LNCAP (cell line): ENCODE measurements around the gene ADAM15.

Experiments
- CTCF ChIP-seq: fragments of 450-650 bp; IDR thresholded peaks from 2 replicates; pipeline ENCODE4 v1.5.1; 2017; ENCODE audit warnings: mild to moderate bottlenecking

The ADAM15 gene

GRCh38 chr1:155051777-155052398 lies 772 bp downstream of the ADAM15 start:
- no peak for TF ChIP-seq CTCF

DNA sequence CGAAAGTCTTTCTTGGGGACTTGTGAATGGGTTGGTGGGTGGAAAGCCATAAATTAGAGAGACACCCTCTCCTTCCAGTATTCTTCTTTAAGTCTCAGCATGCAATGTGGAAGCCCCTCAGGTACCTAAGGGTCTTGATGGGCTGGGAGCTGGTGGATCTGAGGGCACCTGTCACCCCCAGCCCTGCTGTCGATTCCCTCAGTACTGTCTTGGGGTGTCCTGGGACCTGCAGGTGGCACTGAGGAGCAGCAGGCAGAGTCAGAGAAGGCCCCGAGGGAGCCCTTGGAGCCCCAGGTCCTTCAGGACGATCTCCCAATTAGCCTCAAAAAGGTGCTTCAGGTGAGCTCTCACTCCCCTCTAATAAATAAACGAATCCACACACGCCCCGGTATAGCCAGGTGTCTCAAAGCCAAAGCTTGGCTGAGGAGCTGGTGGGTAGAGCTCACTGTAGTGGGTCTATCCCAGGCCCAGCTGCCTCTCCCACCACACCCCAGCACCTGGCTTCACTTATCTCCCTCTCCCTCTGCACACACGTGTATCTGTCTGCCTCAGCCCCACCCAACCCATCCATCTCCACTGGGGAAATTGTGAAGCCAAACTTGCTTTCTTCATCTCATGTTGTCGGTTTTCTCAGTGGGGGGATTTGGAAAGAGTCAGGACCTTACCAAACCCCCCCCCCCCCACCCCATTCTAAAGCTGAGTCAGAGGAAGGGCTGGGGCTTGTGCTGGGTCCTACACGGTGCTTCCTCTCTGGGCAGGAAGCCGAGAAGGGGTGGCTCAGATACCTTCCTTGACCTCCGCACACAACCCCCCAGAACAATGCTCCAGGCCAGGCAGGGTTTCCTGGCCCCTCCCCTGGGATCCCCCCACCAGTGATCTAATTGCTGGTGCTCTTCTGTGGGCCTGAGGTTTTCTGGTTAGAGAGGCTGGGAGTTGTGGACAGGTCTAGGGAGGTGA lies 1.6 kb downstream of the ADAM15 start:
- peak; percentile 69 for TF ChIP-seq CTCF

DNA sequence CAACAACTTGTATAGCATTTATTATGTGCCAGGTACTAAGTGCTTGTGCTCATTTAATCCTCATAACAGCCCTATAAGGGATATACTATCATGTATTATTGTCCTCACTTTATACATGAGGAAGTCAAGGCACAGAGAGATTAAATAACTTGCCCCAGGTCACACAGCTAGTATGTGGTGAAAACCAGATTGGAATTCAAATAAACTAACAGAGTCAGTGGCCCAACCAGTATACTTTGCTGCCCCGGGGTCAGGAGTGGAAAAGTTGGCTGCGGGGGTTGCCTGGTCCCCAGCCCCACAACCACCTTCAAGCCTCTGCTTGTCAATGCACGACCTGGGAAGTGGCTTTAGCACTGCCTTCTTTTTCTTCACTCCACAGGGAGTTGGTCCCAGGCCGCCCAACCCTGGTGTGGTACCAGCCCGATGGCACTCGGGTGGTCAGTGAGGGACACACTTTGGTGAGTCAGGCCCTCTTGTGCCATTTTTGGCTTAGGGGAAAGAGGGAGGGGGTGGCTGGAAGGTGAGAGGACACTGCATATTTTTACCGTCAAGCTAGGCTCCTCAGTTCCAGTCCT lies 2.5 kb downstream of the ADAM15 start:
- no peak for TF ChIP-seq CTCF

- no peak for TF ChIP-seq CTCF
Measured at GRCh38 chr1:155057104-155057503, 6.0 kb downstream of the ADAM15 start.

- no peak for TF ChIP-seq CTCF
Measured at GRCh38 chr1:155057788-155058211, 6.7 kb downstream of the ADAM15 start.

DNA sequence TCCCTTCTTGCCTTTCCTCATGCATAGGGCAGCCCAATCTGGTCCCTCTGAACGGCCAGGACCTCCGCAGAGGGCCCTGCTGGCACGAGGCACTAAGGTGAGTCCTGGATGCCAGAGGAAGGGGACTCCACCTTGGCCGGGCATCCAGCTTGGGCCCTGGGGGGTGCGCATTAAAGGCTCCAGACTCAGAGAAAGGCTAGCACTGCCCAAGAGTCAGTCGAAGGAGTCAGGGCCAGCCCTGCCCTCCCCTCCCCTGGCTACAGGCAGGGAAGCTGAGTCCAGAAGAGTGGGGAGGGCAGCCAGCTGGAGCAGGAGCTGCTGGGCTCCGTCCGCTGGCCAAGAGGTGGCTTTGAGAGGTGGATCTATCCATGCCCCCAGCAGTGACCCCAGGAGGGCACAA lies 9.6 kb downstream of the ADAM15 start:
- no peak for TF ChIP-seq CTCF

DNA sequence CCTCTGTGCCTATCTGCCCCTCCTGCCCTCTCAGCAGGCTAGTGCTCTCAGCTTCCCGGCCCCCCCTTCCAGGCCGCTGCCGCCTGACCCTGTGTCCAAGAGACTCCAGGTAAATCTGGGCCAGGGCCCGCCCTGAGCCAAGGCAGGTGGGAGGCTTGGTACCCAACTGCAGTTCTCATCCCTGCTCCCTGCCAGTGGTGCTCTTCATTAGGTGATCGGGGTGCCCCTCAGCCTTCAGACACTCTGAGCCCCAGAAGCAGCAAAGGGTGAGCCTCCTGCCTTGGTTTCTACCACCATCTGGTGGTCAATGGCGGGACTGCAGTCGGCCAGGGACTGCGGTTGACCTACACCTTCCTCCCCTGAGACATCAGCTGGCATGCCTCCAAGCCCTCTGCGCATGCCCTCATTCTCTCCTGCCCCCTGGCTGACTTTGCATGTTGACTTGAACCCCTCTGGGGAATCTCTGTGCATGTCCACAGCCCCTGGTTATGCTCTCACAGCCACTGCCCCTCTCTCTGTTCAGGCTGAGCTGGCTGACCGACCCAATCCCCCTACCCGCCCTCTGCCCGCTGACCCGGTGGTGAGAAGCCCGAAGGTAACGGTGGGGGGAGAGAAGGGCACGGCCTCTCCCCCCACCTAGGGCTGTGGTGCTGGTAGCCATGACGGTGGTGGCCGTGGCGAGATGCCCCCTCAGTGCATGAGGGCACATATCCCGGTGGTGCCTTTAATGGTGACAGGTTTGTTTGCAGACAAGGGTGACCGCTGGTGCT lies 10.4 kb downstream of the ADAM15 start:
- peak; percentile 99 for TF ChIP-seq CTCF
